Stomach (tissue), 9 donors: Measurements from ENCODE around the gene USP37. TPM values are rescaled to one million over a fixed set of nuclear protein-coding genes. Genes with fewer than 3 reads are reported as not detected.

Experiments
- DNase-seq, 2 donors: peaks; one replicate each; pipeline versions ENCODE4 v3.0.0 to v3.0.0-alpha.2; 2013 to 2019
- H3K27ac ChIP-seq, 5 donors: fragments of 200-600 bp in 4 of 5; sonication (generic) in 4 of 5; one replicate each; pipeline ENCODE4 v1.5.1; 2013 to 2019; ENCODE audit warnings: mild to moderate bottlenecking in 1 of 5, moderate library complexity in 1 of 5
- H3K27me3 ChIP-seq, 3 donors: fragments of 200-600 bp; sonication (generic); one replicate each; pipeline ENCODE4 v1.5.1; 2017 to 2019; ENCODE audit warnings: mixed run types in 1 of 3
- H3K36me3 ChIP-seq, 4 donors: fragments of 200-600 bp; sonication (generic); 1 replicate in 3 of 4; 2 replicates in 1 of 4; pipeline ENCODE4 v1.5.1; 2016 to 2019
- H3K4me1 ChIP-seq, 4 donors: fragments of 200-600 bp; sonication (generic); one replicate each; pipeline ENCODE4 v1.5.1; 2016 to 2019
- H3K4me3 ChIP-seq, 4 donors: fragments of 200-600 bp; sonication (generic) in 3 of 4; one replicate each; pipeline ENCODE4 v1.5.1; 2016 to 2019; ENCODE audit warnings: mild to moderate bottlenecking in 1 of 4
- H3K9me3 ChIP-seq, 4 donors: fragments of 200-600 bp; sonication (generic); one replicate each; pipeline ENCODE4 v1.5.1; 2016 to 2019
- CTCF ChIP-seq, 7 experiments: fragments of 450-650 bp in 4 of 7; fragments of 200-600 bp in 3 of 7; sonication (generic) in 3 of 7; IDR thresholded peaks; one replicate each; pipeline ENCODE4 v1.5.1; 2016 to 2019; ENCODE audit warnings: antibody characterized with exemption in 7 of 7, control low read depth in 2 of 7, mild to moderate bottlenecking in 1 of 7
- EP300 ChIP-seq: sonication (generic); formaldehyde crosslinking; IDR thresholded peaks from one replicate; pipeline ENCODE4 v1.6.1; 2017; ENCODE audit warnings: antibody characterized with exemption
- POLR2A ChIP-seq, 4 donors: fragments of 450-650 bp; IDR thresholded peaks; one replicate each; pipeline ENCODE4 v1.6.1; 2016; ENCODE audit warnings: antibody characterized with exemption in 4 of 4, control low read depth in 2 of 4, mild to moderate bottlenecking in 1 of 4, moderate library complexity in 1 of 4
- POLR2AphosphoS5 ChIP-seq, 3 donors: sonication (generic); formaldehyde crosslinking; IDR thresholded peaks; one replicate each; pipeline ENCODE4 v1.6.1; 2016; ENCODE audit warnings: antibody characterized with exemption in 3 of 3
- WGBS, 5 donors: extraction: QIAGEN DNeasy Blood & Tissue Kit in 3 of 5; methylation state at CpG; one replicate each; pipeline versions ENCODE4 v1.1.5 to v1.1.7; 2013 to 2018; 5-methylcytosine and 5-hydroxymethylcytosine counted together
- intact Hi-C: fragments of 100-400 bp; cut with DNase I; formaldehyde crosslinking; loops from one replicate; pipeline ENCODE4 v1.15.1; 2023; ENCODE audit warnings: low total_unique reads
- polyA plus RNA-seq, 3 donors: library from polyadenylated mRNA; stranded (reverse); fragments of 200-250 nt; gene quantifications; one replicate each; pipeline ENCODE4 v1.2.3, GENCODE V29; 2013
- total RNA-seq, 5 donors: library from RNA; depleted of rRNA; stranded (reverse); fragments of >200 nt; gene quantifications; one replicate each; pipeline versions ENCODE4 v1.1.0 to v1.2.3, GENCODE V29; 2014 to 2016
- donor health status: healthy with polysubstance abuse.
- donor health status: Bipolar disorder and iron deficiency.
- donor health status: healthy.

USP37 gene
- total and polyA plus RNA-seq, 8 donors: 1.6 to 81.4 (median 5.2) TPM

- no peaks in the 10 kb centered on the region for H3K27me3 ChIP-seq
- no peaks in the 10 kb centered on the region for H3K36me3 ChIP-seq
- no peaks in the 10 kb centered on the region for H3K9me3 ChIP-seq
- WGBS, 5 donors: 74 to 97% (median 83%) methylated on average over 5 to 7 of the region's 7 CpGs
- intact Hi-C loops: no loop called here
- H3K4me1 ChIP-seq: peaks cover 0 to 9% (median 3%) of the 10 kb centered on the region in 4 donors
- DNase-seq: peak in 1 of 2 donors; percentile 41
- no peak overlapping the region for H3K4me3 ChIP-seq
- TF ChIP-seq CTCF (IDR thresholded peaks at IDR 0.05): no peak
- TF ChIP-seq EP300: no peak
- TF ChIP-seq POLR2A (IDR thresholded peaks at IDR 0.05): no peak
- no peak for TF ChIP-seq POLR2AphosphoS5 (IDR thresholded peaks at IDR 0.05)
- no peak overlapping the region for H3K27ac ChIP-seq
Measured at GRCh38 chr2:218419630-218420216, 148.4 kb downstream of the USP37 start.

- no peaks in the 10 kb centered on the region for H3K27me3 ChIP-seq
- WGBS, 5 donors: 44 to 77% (median 55%) methylated on average over 3 to 9 of the region's 9 CpGs
- peak in 1 of 2 donors; percentile 89 for DNase-seq
- TF ChIP-seq EP300 (no peak), CTCF (IDR thresholded peaks at IDR 0.05) (no peak), POLR2A (IDR thresholded peaks at IDR 0.05) (no peak), POLR2AphosphoS5 (IDR thresholded peaks at IDR 0.05) (no peak)
- no peaks in the 10 kb centered on the region for H3K36me3 ChIP-seq
- no peak within 1 kb of the TSS for H3K4me3 ChIP-seq
- no peaks in the 10 kb centered on the region for H3K9me3 ChIP-seq
- intact Hi-C loops: no loop called here
- no peak within 1 kb of the TSS for H3K27ac ChIP-seq
- peaks cover 0 to 9% (median 3%) of the 10 kb centered on the region in 4 donors for H3K4me1 ChIP-seq
Measured at GRCh38 chr2:218418717-218419458, 149.3 kb downstream of the USP37 start, which contains the start of gene VIL1. Gene VIL1, plus strand, starts transcription at chr2:218419123. Its CDS starts 4,656 bp downstream, at chr2:218423779.

- DNase-seq: no peak
- H3K4me1 ChIP-seq: peaks cover 0 to 9% (median 3%) of the 10 kb centered on the region in 4 donors
- intact Hi-C loops: no loop called here
- TF ChIP-seq POLR2A (IDR thresholded peaks at IDR 0.05): no peak
- TF ChIP-seq EP300: no peak
- TF ChIP-seq POLR2AphosphoS5 (IDR thresholded peaks at IDR 0.05): no peak
- TF ChIP-seq CTCF (IDR thresholded peaks at IDR 0.05): no peak
- H3K9me3 ChIP-seq: no peaks in the 10 kb centered on the region
- no peak overlapping the region for H3K27ac ChIP-seq
- H3K27me3 ChIP-seq: no peaks in the 10 kb centered on the region
- no peak overlapping the region for H3K4me3 ChIP-seq
- 78 to 87% (median 85%) methylated on average over 3 to 5 of the region's 5 CpGs for WGBS, 5 donors
- H3K36me3 ChIP-seq: no peaks in the 10 kb centered on the region
Measured at GRCh38 chr2:218418321-218418716, 149.8 kb downstream of the USP37 start.

GRCh38 chr2:218407717-218408116 lies 160.4 kb downstream of the USP37 start:
- peak in 1 of 2 donors; percentile 43 for DNase-seq

More at GRCh38 chr2:218407717-218408116, 160.4 kb downstream of the USP37 start:
- peak overlapping the region in 4 of 5 donors; percentile 88 to 100 (median 95) for H3K27ac ChIP-seq
- H3K27me3 ChIP-seq: no peaks in the 10 kb centered on the region
- H3K36me3 ChIP-seq: peaks cover 24 to 29% (median 27%) of the 10 kb centered on the region in 4 donors
- H3K4me3 ChIP-seq: peak overlapping the region in 1 of 4 donors; percentile 44
- peaks cover 40 to 52% (median 51%) of the 10 kb centered on the region in 4 donors for H3K4me1 ChIP-seq
- WGBS, 5 donors: 69 to 75% (median 74%) methylated on average over 8 of the region's 8 CpGs
- no peak for TF ChIP-seq EP300
- TF ChIP-seq POLR2AphosphoS5 (IDR thresholded peaks at IDR 0.05): no peak
- TF ChIP-seq CTCF (IDR thresholded peaks at IDR 0.05): no peak
- TF ChIP-seq POLR2A (IDR thresholded peaks at IDR 0.05): no peak
- H3K9me3 ChIP-seq: no peaks in the 10 kb centered on the region
- intact Hi-C loops: no loop called here
